NT2/D1 (cell line): ENCODE data around the gene HOXB5.

Experiments
- DNase-seq: peaks from one replicate; pipeline ENCODE4 v3.0.0-alpha.2; 2011; ENCODE audit warnings: low read depth, low spot score
- H3K27me3 ChIP-seq: 2 replicates; pipeline ENCODE4 v1.6.0; 2011; ENCODE audit warnings: mild to moderate bottlenecking; ENCODE audit not compliant: insufficient read length, insufficient read depth
- H3K36me3 ChIP-seq: 2 replicates; pipeline ENCODE4 v1.6.1; 2011; ENCODE audit warnings: mild to moderate bottlenecking, low read length, mixed read lengths; ENCODE audit not compliant: insufficient read depth, insufficient read length
- H3K4me1 ChIP-seq: 2 replicates; pipeline ENCODE4 v1.5.1; 2011; ENCODE audit not compliant: insufficient read depth, insufficient read length
- H3K4me3 ChIP-seq: 2 replicates; pipeline ENCODE4 v1.5.1; 2011; ENCODE audit warnings: low read depth; ENCODE audit not compliant: insufficient read length
- H3K9ac ChIP-seq: 2 replicates; pipeline ENCODE4 v1.6.0; 2011; ENCODE audit warnings: low read depth; ENCODE audit not compliant: insufficient read length
- H3K9me3 ChIP-seq: 2 replicates; pipeline ENCODE4 v1.5.1; 2011; ENCODE audit warnings: mild to moderate bottlenecking, low read length; ENCODE audit not compliant: insufficient read depth
- SUZ12 ChIP-seq: IDR thresholded peaks from 2 replicates; pipeline ENCODE4 v1.6.1; 2011; ENCODE audit not compliant: insufficient read length, insufficient read depth; ENCODE audit errors: extremely low read depth
- YY1 ChIP-seq: IDR thresholded peaks from 2 replicates; pipeline ENCODE4 v1.6.1; 2011; ENCODE audit not compliant: insufficient read length, insufficient read depth
- ZNF274 ChIP-seq: IDR thresholded peaks from 2 replicates; pipeline ENCODE4 v1.6.1; 2011; ENCODE audit warnings: mild to moderate bottlenecking, low read depth, low read length

The HOXB5 gene

DNA sequence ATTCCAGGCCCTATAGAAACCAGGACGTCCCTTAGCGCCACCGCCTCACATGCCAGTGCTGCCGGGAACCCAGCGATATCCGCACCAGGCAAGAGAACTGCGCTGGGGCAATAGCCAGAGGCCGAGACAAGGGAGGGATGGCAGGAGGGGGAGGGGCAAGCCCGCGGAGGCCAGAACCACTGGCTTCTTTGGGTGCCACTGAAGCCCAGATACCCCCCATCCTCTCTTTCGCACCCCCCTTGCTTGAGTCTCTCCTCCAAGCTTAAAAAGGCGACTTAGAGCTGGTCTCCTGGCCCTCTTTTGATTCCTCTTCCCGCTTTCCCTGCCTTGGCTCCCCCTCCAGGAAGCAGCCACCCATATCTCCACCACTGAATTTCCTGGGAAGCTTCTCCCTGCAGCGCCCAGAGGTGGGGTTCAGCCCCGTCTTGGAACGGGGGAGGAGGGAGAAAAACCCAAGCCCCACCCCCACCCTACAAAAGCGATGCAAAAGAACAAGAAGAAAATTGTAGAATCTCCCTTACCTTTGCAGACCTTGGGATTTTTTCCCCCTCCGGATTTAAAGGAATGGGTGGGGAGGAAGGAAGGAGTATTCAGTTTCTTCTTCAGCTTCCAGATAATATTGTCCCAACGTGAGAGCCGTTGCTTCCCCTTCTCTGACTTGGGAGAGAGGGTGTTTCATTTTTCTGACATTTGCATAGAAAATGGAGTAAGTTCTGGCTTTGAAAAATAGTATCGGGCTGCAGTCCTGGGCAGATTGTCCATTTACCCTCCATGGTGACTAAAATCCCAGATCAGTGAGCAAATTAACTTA is 10.6 kb upstream of the HOXB5 start:
- Histone ChIP-seq H3K9me3 (no peaks in the 10 kb centered on the region), H3K9ac (no peak overlapping the region), H3K27me3 (peaks cover 99% of the 10 kb centered on the region), H3K36me3 (no peaks in the 10 kb centered on the region), H3K4me3 (no peak overlapping the region), H3K4me1 (peaks cover 6% of the 10 kb centered on the region)
- TF ChIP-seq SUZ12 (no peak), YY1 (no peak), ZNF274 (no peak)
- no peak for DNase-seq

DNA sequence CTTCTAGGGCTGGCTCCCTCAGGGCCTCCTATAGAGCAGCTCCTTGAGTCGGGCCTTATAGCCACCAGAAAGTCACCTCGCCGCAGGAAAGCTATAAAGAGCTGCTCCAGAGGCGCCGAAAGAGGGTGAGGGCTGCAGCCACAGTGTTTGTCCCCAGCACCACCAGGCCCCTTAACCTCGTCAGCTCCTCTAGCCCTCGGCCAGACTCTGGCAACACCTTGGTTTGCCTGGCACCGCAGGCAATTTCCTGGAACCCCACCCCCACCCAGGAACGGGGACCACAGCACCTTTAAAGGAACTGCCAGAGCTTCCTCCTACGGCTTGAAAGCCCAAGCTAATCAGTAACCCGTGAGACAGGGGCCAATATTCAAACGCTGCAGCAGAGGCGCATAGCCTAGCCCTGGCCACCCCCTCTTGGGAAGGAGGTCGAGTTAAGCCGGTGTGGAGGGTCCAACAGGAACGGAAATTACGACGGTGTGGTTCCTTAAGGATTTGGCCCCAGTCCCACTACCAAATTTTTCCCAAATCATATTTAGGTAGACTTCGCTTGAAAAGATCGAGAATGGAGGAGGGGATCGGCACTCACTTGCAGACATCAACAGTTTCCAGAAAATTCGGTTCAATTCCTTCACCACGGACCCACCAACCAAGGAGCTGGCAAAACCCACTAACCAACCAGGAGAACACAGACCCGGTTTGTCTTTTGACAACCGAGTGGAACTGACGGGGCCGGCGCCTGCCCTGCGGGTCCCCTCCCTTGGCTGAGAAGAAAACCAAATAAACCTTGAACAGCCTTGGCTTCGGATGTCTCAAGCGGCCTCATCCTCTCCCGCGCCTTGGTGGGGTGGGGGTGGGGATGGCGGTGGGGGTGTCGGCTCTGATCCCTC is 8.2 kb upstream of the HOXB5 start:
- no peaks in the 10 kb centered on the region for H3K36me3 ChIP-seq
- H3K27me3 ChIP-seq, result peaks cover 100% of the 10 kb centered on the region
- DNase-seq, result no peak
- H3K4me3 ChIP-seq, result no peak overlapping the region
- peak; percentile 78 for TF ChIP-seq SUZ12
- no peak for TF ChIP-seq YY1
- H3K4me1 ChIP-seq, result peaks cover 9% of the 10 kb centered on the region
- no peaks in the 10 kb centered on the region for H3K9me3 ChIP-seq
- H3K9ac ChIP-seq, result peak overlapping the region; percentile 6

DNA sequence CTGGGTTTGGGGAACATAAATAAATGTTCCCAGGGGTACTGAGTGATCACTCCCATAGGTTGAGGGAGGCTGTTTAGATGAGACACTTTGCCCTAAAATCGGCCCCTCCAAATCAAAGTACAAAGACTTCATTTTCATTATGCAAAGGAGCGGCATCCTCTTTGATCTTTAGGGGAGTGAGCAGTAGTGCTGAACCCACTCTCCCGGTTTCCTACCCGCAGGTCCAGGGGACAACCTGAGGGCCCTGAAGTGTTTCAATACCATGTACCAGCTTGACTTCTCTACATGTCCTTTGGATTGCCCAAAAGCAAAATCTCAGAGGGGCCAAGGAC is 7.6 kb upstream of the HOXB5 start:
- no peak overlapping the region for H3K4me3 ChIP-seq
- H3K9ac ChIP-seq, result no peak overlapping the region
- no peaks in the 10 kb centered on the region for H3K9me3 ChIP-seq
- peaks cover 9% of the 10 kb centered on the region for H3K4me1 ChIP-seq
- DNase-seq, result no peak
- peaks cover 100% of the 10 kb centered on the region for H3K27me3 ChIP-seq
- TF ChIP-seq SUZ12 (no peak), YY1 (no peak), ZNF274 (no peak)
- H3K36me3 ChIP-seq, result no peaks in the 10 kb centered on the region

DNA sequence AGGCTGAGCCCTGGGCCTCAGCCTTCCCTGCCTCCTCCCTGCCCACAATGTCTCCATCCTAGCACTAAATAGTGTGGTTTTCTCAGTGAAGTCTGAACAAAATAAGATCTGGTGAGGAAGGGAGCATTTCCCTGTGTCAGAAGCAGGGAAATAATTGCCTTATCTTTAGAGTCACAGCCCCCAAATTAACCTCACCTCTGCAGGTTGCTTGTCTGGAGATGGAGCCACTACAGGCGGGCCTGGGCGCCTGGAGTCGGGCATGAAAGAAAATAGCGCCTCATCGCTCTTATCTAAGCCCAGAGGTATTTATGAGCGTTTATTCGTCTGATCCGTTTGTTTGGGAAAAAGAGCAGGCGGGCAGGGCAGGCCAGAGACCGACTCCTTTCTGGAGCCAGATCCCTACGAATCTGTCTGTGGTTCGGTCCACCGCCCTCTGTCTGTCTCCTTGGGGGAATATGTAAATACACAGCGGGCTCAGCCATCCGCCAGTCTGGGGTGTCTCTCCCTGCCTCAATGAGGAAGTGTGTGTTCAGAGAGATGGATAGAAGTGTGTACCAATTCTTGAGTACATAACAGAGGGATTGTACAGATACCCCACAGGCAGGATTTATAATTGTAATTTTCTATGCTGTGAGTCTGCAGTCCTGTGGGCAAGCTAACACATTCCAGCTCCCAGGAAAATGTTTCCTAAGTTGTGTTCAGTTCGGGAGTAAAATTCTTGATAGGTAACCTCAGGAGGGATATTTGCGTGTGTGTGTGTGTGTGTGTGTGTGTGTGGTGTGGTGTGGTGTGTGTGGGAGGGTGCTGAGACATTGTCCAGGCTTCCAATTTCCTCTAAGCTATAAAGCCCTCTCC is 6.9 kb upstream of the HOXB5 start:
- TF ChIP-seq ZNF274, result no peak
- TF ChIP-seq SUZ12, result peak; percentile 90
- Histone ChIP-seq H3K4me3 (no peak overlapping the region), H3K4me1 (peaks cover 9% of the 10 kb centered on the region), H3K9me3 (no peaks in the 10 kb centered on the region), H3K9ac (no peak overlapping the region), H3K36me3 (no peaks in the 10 kb centered on the region), H3K27me3 (peaks cover 100% of the 10 kb centered on the region)
- DNase-seq, result no peak

DNA sequence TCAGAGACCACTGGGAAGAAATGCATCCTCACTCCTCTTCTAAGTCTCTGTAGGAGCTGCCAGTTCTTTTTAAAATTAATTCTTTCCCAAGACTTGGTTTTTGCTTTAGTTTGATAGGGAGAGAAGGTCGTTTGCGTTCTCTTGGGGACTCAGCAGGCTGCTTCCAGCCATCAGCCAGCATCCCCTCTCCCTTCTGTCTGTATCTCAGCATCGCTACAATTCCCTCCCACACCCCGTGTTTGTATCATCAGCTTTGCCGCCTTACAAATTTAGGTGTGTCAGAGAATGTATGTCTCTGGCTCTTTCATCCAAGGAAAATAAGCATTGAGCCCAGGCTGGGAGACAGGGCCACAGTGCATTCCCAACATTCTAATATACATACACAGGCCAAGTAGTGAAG is 5.8 kb upstream of the HOXB5 start:
- no peak overlapping the region for H3K9ac ChIP-seq
- peaks cover 100% of the 10 kb centered on the region for H3K27me3 ChIP-seq
- H3K36me3 ChIP-seq, result no peaks in the 10 kb centered on the region
- no peaks in the 10 kb centered on the region for H3K9me3 ChIP-seq
- TF ChIP-seq ZNF274 (no peak), SUZ12 (no peak), YY1 (no peak)
- peaks cover 15% of the 10 kb centered on the region for H3K4me1 ChIP-seq
- DNase-seq, result no peak
- no peak overlapping the region for H3K4me3 ChIP-seq

DNA sequence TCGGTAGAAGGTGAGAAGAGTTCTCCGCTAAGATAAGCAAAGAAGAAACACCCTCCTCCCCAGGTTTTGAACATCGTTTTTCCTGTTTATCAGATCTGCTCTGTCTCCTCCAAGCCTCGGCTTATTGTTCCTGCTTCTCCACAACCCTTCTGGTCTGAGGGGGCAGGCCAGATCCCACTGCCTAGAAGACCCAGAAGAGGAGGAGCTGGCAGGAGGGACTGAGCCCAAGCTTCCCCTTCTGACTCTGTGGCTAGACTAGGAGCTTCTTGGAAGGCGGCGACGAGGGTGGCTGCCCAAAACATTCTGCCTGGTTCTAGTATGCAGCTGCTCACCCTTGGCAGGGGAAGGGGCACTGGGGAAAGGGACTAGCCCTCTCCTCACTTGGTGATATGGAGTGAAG is 5.2 kb upstream of the HOXB5 start:
- no peak overlapping the region for H3K4me3 ChIP-seq

More for the DNA sequence above, 5.2 kb upstream of the HOXB5 start:
- H3K9ac ChIP-seq, result no peak overlapping the region
- no peaks in the 10 kb centered on the region for H3K9me3 ChIP-seq
- H3K36me3 ChIP-seq, result no peaks in the 10 kb centered on the region
- H3K27me3 ChIP-seq, result peaks cover 100% of the 10 kb centered on the region
- TF ChIP-seq YY1 (no peak), ZNF274 (no peak), SUZ12 (no peak)
- peaks cover 14% of the 10 kb centered on the region for H3K4me1 ChIP-seq
- DNase-seq, result no peak
